CD1c-positive myeloid dendritic cell (primary cell): Measurements from ENCODE around the gene CTXN1.

ENCODE experiments used
- DNase-seq: peaks from one replicate; pipeline ENCODE4 v3.0.0-alpha.2; 2016; ENCODE audit errors: extremely low spot score

The CTXN1 gene

GRCh38 chr19:7944177-7944761, 18.3 kb upstream of the CTXN1 start:
- DNase-seq = peak; percentile 94

GRCh38 chr19:7943444-7944176, 17.7 kb upstream of the CTXN1 start, which contains the start of gene TIMM44:
TSS of gene TIMM44 (minus strand) at chr19:7943666. CDS start at chr19:7943651, 15 bp downstream.
- DNase-seq = peak; percentile 99

GRCh38 chr19:7942981-7943443, 17.1 kb upstream of the CTXN1 start:
- DNase-seq = peak; percentile 16

GRCh38 chr19:7941895-7942596, 16.1 kb upstream of the CTXN1 start:
- DNase-seq = no peak

- no peak for DNase-seq
Observed at GRCh38 chr19:7940841-7941240, 14.9 kb upstream of the CTXN1 start.

- no peak for DNase-seq
Observed at GRCh38 chr19:7934766-7935165, 8.8 kb upstream of the CTXN1 start.

- DNase-seq = no peak
Observed at GRCh38 chr19:7933828-7934725, 8.1 kb upstream of the CTXN1 start.

- no peak for DNase-seq
Observed at GRCh38 chr19:7933411-7933810, 7.5 kb upstream of the CTXN1 start.

GRCh38 chr19:7932930-7933300, 7.0 kb upstream of the CTXN1 start:
- no peak for DNase-seq

- DNase-seq = no peak
Observed at GRCh38 chr19:7932276-7932929, 6.5 kb upstream of the CTXN1 start.

- DNase-seq = no peak
Observed at GRCh38 chr19:7931221-7932061, 5.5 kb upstream of the CTXN1 start.

GRCh38 chr19:7930765-7931164, 4.8 kb upstream of the CTXN1 start:
- no peak for DNase-seq

GRCh38 chr19:7930030-7930429, 4.1 kb upstream of the CTXN1 start:
- peak; percentile 24 for DNase-seq

GRCh38 chr19:7928741-7929701, 3.1 kb upstream of the CTXN1 start:
- peak; percentile 78 for DNase-seq

GRCh38 chr19:7928334-7928706, 2.4 kb upstream of the CTXN1 start:
- DNase-seq = no peak

- DNase-seq = no peak
Observed at GRCh38 chr19:7927605-7928333, 1.8 kb upstream of the CTXN1 start.

GRCh38 chr19:7926727-7927604, 1.0 kb upstream of the CTXN1 start:
- no peak for DNase-seq
